DMS 273 (cell line): ENCODE results near the gene MAN1A1.
A peak's percentile ranks its signal among the peaks of the same experiment; 100 is the strongest.
"Not testable (repeated sequence)": the region's sequence is repeated elsewhere in the genome, so short reads cannot be mapped to it uniquely, and the experiment has no call there.

ENCODE experiments used
- DNase-seq: peaks from one replicate; lab custom pipeline; 2025; ENCODE audit not compliant: unreplicated experiment; lab: John Stamatoyannopoulos, UW

The MAN1A1 gene

DNA sequence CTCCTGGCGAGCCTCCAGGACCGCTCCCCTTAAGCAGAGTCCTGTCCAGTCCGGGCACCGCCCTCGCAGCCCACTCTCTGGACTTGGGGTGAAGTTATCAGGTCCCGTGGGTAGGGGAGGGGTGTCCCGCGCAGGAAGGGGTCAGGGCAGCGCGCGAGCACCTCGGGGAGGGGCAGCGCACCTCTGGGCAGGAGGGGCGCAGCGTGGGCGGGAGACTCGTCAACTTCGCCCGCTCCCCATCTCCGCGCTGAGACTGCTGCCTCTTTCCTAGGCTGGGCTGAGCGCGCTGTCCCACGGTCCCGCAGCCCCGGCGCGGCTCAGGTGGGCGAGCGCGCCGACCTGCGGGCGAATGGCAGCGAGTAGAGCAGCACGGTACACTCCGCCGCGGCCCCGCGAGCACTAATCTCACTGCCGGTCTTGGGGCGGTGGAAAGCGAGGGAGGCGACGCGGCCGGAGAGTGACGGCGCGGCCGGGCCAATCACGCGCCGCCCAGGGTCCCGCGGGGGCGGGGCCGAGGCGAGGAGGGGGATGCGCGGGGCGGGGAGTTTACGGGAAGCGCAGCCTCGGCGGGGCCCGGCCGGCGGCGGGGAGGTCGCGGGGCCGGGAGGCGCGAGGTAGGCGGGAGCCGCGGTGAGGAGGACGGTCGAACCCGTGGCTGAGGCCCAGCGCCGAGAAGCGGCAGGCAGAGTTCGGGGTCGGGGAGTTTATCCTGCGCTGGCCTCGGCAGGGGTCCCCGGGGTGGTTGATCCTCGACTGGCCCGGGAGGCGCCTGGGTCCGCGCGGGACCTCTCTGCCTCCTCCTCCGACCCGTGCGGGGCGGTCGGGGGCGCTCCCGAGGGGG, at the start of gene MAN1A1:
MAN1A1 (minus strand) TSS at position 401 of the 841 bp plus-strand sequence. CDS start 696 bp downstream, outside the sequence.
- peak; percentile 95 for DNase-seq

DNA sequence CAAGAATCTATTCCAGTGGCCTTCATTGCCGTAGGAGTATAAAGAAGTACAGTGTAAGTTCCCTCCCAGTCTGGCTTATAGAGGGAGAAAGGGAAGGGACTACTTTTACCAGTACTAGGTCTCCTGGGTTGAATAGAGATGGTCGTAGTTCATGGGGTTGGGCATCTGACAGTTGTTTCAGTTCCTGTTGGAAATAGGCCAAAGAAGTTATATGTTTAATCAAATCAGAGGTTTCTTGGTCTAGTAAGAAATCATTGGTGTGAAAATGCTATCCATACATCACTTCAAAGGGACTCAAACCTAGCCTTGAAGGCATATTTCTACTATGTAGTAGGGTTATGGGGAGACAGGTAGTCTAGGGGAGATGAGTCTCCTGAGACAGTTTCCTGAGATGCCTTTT, 45.6 kb upstream of the MAN1A1 start:
- no peak for DNase-seq

DNA sequence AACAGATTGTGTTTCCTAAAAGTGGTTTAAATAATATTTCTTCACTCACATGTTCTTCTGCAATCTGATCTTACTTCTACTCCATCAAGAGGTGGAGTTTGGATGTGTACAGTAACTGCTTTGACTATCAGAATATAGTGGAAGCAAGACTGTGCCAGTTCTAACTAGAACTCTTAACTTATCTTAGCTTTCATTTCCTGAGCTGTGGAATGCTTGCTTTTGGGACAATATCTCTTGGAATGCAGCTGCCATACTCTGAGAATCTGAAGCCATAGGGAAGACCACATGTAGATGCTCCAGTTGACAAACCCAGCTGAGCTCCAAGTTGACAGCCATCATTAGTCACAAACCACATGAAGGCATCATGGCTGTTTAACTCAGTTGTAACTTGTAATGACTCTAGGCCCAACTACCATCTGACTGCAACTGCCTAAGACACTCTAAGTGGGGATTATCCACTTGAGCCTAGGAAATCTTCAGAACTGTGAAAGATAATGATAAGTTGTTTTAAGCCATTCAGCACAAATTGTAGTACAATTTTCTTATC, 40.8 kb upstream of the MAN1A1 start:
- DNase-seq: no peak

DNA sequence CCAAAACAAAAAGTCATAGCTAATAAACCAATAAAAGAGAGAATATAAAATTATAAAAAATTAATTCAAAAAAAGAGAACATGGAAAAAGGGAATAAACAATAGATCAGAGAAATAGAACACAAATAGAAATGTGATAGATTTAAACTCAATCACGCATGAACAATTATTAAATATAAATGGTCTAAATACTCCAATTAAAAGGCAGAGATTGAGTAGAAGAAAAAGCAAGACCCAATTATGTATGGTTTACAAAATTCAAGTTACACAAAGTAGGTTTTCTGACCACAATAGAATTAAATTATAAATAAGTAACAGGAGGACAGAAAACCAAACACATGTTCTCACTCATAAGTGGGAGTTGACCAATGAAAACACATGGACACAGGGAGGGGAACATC, 36.4 kb upstream of the MAN1A1 start:
- DNase-seq: no peak

DNA sequence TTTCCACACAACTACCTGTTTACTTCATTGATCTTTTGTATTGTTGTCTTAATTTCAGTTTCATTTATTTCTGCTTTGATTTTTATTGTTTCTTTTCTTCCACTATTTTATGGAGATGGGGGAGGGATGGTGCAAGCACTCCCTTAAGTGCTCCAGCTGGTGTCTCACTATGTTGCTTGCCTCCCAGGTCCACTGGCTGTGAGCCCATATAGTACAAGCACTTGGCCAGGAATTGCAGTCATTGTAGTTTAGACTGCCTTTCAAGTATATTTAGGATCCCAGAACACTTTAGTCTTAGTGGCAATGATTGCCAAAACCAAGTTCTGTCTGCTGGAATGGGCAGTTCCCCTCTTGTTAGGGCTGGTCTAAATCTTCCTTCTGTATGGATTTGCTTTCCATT, 34.9 kb upstream of the MAN1A1 start:
- peak; percentile 45 for DNase-seq

DNA sequence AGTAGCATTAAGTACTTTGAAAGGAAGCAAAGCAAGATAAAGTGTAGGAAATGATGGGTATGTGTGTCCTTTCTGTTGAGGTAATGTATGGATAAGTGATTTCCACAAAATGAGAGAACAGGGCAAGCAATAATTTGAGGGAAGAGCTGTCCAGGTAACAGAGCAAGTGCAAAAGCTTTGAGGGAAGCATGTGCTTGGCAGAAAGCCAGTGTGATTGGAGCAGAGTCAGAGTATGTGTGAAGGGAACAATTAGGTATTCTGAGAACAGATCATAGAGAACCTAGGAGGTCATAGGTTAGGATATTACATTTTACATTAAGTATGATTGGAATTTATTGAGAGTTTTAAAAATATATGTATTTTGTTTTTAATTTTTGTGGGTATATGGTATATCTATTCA, 30.2 kb upstream of the MAN1A1 start:
- DNase-seq: peak; percentile 3

DNA sequence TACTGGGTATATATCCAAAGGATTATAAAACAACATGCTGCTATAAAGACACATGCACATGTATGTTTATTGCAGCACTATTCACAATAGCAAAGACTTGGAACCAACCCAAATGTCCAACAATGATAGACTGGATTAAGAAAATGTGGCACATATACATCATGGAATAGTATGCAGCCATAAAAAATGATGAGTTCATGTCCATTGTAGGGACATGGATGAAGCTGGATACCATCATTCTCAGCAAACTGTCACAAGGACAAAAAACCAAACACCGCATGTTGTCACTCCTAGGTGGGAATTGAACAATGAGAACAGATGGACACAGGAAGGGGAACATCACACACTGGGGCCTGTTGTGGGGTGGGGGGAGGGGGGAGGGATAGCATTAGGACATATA, 27.5 kb upstream of the MAN1A1 start:
- not testable (repeated sequence) for DNase-seq

DNA sequence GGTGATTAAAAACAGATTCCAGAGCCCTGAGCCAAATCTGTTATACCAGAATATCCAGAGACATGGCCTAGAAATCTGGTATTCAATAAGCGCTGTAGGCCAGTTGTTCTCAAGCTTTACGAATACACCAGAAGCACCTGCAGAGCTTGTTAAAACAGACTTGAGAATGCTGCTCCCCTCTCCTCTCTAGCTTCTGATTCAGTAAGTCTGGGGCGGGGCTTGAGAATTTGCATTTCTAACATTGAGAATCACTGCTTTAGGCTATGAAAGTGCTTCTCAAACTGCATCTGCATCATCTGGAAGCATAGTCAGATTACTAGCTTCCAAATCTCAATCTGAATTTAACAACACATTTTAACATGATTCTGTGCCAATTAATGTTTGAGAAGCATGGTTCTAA, 20.5 kb upstream of the MAN1A1 start:
- DNase-seq: no peak

DNA sequence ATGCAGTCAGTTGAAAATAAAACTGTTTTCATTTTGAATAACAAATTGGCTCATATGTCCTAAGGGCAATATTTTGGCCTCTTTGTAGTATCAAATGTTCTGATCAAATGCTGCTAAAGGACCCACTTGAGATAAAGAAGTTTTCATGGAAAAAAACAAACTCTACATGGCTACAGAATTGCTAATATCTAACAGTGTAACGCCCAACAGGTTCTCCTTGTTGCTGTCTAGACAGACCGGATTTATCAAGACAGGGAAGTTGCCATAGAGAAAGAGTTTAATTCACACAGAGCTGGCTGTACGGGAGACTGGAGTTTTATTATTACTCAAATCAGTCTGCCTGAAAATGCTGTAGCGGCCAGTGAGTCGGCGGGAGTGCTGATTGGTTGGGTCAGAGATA, 19.4 kb upstream of the MAN1A1 start:
- no peak for DNase-seq

DNA sequence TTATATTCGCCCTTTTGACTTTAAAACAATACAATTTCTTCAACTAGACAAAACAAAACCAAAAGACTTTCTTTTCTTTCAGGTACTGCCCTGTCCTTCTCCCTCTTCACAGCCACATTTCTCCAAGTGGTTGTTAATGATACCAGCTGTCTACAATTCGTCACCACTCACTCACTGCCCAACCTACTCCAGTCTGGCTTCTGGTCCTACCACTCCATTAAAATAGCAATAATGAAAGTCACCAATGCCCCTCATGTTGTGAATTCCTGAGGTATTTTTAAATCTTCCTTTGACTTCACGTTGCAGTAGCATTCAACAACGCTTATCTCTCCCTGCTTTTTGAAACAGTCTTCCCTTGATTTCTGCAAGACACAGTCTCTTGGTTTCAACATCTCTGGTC, 11.6 kb upstream of the MAN1A1 start:
- DNase-seq: no peak

DNA sequence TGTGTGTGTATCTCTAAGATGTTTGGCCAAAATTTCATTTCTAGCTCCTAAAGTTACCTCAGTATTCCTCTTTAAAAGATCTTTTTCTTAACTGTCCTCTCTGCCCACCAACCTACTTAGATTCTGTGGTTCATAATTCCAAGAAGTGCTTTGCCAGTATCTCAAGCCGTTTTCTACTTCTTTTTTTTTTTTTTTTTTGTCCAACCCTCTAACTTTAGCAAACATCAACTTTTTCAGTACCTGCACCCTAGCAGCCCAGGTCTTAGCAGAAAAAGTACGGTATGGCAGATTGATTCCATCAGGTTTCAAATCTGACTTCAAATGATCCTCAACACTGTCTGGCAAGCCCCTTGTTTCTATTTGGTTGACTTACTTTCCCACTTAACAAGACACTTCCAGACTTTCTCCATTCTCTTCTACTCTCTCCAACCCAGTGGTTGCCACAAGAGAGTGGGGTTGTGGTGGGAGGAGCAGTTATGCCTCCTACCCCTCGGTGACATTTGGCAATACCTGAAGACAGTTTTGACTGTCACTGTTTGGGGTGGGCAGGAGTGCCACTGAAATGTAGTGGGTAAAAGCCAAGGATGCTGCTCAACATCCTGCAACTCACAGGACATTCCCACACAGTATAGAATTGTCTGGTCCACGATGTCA, 10.8 kb upstream of the MAN1A1 start:
- no peak for DNase-seq

DNA sequence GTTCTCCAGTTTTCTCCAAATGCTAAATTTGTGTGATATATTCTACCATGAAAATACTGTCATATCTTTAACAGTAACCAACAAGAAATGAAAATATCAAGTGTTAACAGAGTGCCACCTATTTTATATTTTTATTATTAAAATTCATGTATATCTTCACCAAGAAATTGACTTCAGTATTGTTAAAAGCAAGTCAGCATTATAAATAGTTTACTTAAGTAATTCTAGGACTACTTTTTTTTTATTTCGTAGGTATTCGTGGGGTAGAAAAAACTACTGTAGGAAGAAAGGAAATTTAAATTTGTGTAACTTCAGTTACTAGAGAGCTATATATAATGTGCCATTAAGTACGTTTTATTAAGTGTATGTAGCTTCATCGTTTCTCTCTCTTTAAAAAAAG, 6.3 kb upstream of the MAN1A1 start:
- DNase-seq: no peak

DNA sequence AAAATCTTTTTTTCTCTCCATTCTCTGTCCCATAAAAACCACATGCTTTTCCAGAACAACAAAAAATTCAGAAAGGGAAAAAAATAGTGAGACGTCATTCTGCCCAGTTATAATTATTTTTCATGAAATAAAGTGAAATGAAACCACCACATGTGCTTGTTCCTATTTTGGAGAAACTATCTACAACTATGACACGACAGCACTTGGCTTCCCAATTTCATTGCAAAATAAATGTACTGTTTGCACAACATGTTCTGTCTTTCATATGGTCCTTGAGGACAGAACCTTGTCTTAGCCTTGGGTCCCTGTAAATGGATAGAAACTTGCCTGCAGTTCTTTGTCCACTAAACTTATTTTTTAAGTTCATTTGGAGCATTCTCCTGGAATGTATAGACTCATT, 5.6 kb upstream of the MAN1A1 start:
- no peak for DNase-seq

DNA sequence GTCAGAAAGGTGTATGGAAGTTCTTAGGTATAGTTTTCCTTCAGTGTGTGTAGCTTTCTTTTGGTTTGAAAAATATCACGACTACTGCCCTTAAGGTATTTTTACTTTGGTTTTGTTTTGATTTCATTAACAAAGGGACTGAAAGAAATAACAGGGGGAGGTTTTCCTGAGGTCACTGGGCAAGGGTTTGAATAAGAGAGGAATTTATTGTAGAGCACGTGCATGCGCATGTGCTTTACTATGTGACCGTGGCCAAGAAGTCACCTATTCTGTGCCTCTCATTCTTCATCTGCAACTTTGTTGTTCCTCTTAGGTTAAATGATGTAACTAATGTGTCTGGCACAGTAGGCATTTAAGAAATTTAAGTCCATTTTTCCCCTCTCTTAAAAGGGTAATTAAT, 4.1 kb upstream of the MAN1A1 start:
- DNase-seq: no peak

DNA sequence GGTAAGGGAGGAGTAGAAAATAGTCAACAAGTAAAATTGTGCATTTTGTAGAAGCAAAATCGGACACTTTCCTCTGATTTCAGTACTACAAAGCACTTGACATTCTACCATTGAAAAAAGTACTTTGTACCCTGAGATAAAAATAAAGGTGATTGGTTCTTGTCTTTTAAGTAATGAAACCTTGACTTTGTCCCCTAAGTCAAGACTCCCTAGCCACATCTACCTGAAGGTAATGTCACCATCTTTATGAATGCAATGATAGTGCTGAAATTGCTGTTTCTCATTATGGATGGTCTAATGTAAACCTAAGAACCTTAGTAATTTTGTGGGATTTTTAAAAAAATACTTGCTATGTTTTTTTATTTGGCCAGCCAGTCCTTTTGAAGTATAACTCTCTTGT, 2.4 kb upstream of the MAN1A1 start:
- DNase-seq: no peak

DNA sequence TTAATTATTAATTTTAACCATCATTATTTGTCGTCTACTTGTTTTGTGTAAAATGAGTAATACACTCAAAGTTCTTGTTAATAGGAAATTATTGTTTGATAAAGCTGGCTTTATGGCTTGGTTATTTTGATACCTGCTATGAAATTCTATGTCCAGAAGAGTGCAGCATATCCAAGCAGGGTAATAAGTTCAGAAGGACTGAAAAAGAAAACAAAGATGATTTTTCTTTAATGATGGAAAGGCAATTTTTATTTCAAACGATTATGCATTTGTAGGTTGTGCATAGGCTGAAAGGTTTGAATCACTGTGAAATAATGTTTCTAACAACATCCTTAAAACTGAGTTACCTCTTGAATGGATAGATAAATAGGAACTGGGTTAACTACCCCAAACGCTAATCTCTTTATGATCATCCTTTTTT, 1.4 kb upstream of the MAN1A1 start:
- peak; percentile 66 for DNase-seq

DNA sequence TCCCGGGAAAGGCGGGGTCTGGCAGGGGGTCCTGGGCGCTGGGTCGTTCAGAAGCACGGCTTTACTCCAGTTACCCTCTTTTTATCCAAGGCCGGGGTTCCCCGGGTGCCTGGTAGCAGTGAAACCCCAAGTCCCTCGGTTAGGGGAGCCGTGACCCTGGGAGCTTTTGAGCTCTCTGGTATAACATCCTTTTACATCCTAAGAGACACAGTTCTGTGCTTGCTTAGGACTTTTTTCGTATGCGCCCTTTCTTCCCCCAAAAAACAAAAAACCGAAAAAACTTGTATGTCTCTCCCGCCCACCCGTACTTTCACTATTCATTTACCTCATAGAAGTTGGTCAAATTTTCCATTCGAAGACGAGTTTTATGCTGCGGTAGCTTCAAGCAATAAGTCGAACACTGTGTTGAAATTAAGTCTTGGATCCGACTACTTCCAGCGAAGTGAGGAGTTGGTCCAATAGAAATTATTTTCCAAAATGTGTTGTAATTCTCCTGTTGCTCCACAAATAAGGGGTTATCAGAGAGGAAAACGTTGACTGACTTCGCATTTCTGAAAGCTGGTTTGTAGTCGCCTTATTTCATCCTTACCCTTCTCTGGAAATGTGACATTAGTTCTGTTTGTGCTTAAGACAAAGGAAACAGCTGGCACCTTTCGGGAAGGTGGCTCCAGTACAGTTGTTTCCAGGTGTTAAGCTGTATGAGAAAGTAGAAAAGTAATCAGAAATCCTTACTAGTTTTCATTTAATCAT, 816 bp upstream of the MAN1A1 start:
- peak; percentile 61 for DNase-seq

DNA sequence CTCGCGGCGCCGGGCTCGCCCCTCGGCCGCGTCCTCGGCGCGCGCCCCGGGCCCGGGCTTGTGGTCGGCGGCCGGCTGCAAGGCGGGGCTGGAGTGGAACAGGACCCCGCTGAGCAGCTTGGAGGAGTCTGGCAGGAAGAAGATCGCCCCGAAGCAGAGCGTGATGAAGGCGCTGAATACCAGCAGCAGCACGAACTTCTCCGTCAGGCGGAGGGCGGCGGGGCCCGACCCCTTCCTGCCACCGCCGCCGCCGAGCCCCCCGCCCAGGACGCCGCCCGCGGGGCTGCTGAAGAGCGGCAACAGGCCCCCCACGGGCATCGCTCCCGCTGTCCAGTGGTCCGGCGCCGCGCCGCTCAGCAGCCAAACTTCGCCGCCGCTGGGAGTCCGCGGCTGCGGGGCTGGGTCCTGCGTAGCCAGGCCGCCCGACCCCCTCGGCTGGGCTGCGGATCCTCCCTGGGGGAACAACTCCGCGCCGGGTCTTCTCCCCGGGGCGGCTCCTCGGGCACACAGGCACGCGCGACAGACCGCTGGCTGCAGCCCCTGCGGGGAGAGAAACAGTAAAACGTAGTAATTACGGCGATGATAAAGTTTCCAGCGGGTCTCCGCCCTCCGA, 707 bp downstream of the MAN1A1 start:
- peak; percentile 66 for DNase-seq

DNA sequence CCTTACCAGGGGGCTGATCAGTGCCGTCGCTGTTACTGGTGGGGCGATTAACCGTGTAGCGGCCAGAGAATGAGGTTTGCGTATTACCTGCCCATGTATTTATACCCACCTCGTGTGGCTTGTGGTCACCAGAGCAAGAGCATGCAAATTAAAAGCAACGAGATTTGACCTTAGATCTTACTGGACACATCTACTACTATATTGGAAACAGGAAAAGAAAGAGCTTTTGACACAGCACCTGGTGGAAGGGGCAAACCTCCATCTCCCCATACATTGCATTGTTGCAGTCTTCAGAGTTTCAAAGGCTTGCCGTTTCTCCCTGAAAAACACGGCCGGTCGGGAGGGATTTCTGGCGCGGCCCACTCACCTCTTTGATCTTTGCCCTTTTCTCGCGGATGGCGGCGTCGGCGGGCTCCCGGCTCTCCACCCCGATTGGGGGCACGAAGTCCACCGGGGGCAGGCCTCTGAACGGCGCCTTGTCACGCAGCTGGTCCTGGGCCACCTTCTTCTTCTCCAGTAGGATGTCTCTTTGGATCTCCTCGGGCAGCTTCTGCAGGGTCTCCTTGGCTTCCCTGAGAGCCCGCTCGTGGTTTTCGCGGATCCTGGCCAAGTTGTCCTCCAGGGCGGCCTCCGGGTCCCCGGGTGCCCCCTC, 1.3 kb downstream of the MAN1A1 start:
- peak; percentile 57 for DNase-seq

DNA sequence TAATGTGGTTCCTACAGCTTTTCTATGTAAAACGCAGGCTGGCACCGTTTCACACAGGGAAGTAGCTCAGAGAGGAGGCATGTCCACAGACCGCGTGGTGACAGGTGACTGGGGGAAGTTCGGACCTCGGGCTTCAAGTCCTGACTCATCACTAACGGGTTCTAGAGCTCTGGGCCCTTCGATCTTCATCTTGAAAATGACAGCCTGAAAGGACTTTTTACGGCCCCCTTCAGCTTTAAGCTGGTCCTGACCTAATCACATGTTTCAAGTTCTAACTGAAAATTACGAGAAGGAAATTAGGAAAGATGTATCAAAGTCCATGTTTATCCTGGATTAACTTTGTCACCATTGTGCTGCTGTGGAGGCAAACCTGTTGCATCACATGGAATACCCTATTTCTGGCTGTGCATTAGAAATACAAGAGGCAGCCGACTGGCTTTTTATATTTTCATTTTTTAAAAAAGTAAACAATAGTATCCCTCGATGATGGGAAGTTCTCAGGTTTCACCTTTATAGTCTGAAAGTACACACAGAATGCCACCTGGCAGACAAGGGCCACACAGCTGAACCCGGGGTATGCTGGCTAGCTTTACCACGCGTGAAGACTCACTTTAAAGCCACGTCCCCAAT, 2.0 kb downstream of the MAN1A1 start:
- DNase-seq: peak; percentile 42
